ENCODE results near the gene PSMD6.
A peak's percentile ranks its signal among the peaks of the same experiment; 100 is the strongest.

The PSMD6 gene

GRCh38 chr3:64042952-64043351 is 19.7 kb upstream of the PSMD6 start:
- no peak for DNase-seq

- no peak for DNase-seq
Measured at GRCh38 chr3:64039981-64040733, 16.9 kb upstream of the PSMD6 start.

GRCh38 chr3:64039332-64039731 is 16.0 kb upstream of the PSMD6 start:
- DNase-seq = no peak

- DNase-seq = no peak
Measured at GRCh38 chr3:64038253-64038767, 15.0 kb upstream of the PSMD6 start.

GRCh38 chr3:64037084-64037483 is 13.8 kb upstream of the PSMD6 start:
- no peak for DNase-seq

- DNase-seq = no peak
Measured at GRCh38 chr3:64033069-64033468, 9.8 kb upstream of the PSMD6 start.

- no peak for DNase-seq
Measured at GRCh38 chr3:64031540-64032508, 8.5 kb upstream of the PSMD6 start.

GRCh38 chr3:64030741-64031140 is 7.4 kb upstream of the PSMD6 start:
- peak; percentile 74 to 81 for DNase-seq

GRCh38 chr3:64029287-64029686 is 6.0 kb upstream of the PSMD6 start:
- no peak for DNase-seq

GRCh38 chr3:64028754-64029153 is 5.5 kb upstream of the PSMD6 start:
- DNase-seq = no peak

GRCh38 chr3:64027658-64028057 is 4.4 kb upstream of the PSMD6 start:
- DNase-seq = no peak

GRCh38 chr3:64026346-64026745 is 3.1 kb upstream of the PSMD6 start:
- DNase-seq = no peak

- no peak for DNase-seq
Measured at GRCh38 chr3:64023861-64024223, 548 bp upstream of the PSMD6 start.

GRCh38 chr3:64022451-64023186 is 675 bp downstream of the PSMD6 start:
- DNase-seq = peak in 1 of 2 experiments; percentile 3

GRCh38 chr3:64021922-64022321 is 1.4 kb downstream of the PSMD6 start:
- no peak for DNase-seq

- no peak for DNase-seq
Measured at GRCh38 chr3:64019879-64020278, 3.4 kb downstream of the PSMD6 start.

- no peak for DNase-seq
Measured at GRCh38 chr3:64019271-64019670, 4.0 kb downstream of the PSMD6 start.

GRCh38 chr3:64016941-64017620 is 6.2 kb downstream of the PSMD6 start:
- DNase-seq = no peak

- DNase-seq = no peak
Measured at GRCh38 chr3:64011685-64012084, 11.6 kb downstream of the PSMD6 start.

GRCh38 chr3:64010199-64010598 is 13.1 kb downstream of the PSMD6 start:
- no peak for DNase-seq

- no peak for DNase-seq
Measured at GRCh38 chr3:64009528-64009927, 13.8 kb downstream of the PSMD6 start.

Measured in stimulated activated CD4-positive, alpha-beta T cell treated with anti-CD3 and anti-CD28 coated beads, Interleukin-4, amount 100 ng/mL, for 4 hours (primary cell).